DOHH2 (cell line): ENCODE results near the gene MRPS5.

ENCODE experiments used
- CTCF ChIP-seq: fragments of 200-600 bp; sonication (generic); IDR thresholded peaks from one replicate; pipeline ENCODE4 v1.5.1; 2014; ENCODE audit warnings: antibody characterized with exemption, mild to moderate bottlenecking, low read depth, low read length; ENCODE audit not compliant: poor library complexity, severe bottlenecking
- EZH2phosphoT487 ChIP-seq: fragments of 200-600 bp; sonication (generic); IDR thresholded peaks from 2 replicates; pipeline ENCODE4 v1.6.1; 2017; ENCODE audit warnings: borderline replicate concordance, mild to moderate bottlenecking, antibody characterized with exemption, low read length, moderate library complexity, mixed read lengths

DNA sequence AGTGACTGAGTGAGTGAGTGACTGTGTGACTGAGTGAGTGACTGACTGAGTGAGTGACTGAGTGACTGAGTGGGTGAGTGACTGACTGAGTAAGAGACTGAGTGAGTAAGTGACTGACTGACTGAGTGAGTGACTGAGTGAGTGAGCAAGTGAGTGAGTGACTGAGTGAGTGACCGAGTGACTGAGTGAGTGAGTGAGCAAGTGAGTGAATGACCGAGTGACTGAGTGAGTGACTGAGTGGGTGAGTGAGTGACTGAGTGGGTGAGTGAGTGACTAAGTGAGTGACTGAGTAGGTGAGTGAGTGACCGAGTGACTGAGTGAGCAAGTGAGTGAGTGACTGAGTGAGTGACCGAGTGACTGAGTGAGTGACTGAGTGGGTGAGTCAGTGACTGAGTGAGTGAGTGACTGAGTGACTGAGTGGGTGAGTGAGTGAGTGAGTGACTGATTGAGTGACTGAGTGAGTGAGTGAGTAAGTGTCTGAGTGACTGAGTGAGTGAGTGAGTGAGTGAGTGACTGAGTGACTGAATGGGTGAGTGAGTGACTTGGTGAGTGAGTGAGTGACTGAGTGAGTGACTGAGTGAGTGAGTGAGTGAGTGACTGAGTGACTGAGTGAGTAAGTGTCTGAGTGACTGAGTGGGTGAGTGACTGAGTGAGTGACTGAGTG lies 82.8 kb downstream of the MRPS5 start:
- TF ChIP-seq CTCF = no peak
- TF ChIP-seq EZH2phosphoT487 = no peak
